Measurements from ENCODE around the gene CAPNS1. TPM values are rescaled to one million over a fixed set of nuclear protein-coding genes. Genes with fewer than 3 reads are reported as not detected.
"Not testable (repeated sequence)": the region's sequence is repeated elsewhere in the genome, so short reads cannot be mapped to it uniquely, and the experiment has no call there.

The CAPNS1 gene
- total RNA-seq, 1 donor from 2014 or later, result 240 TPM

DNA sequence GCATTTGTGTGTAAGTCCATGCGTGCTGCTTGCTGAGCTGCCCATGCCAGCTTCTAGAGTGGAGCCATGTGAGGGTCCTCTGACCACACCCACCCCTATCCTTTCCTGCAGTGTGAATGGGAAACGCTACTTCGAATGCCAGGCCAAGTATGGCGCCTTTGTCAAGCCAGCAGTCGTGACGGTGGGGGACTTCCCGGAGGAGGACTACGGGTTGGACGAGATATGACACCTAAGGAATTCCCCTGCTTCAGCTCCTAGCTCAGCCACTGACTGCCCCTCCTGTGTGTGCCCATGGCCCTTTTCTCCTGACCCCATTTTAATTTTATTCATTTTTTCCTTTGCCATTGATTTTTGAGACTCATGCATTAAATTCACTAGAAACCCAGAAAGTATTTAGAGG is 14.3 kb upstream of the CAPNS1 start:
- DNase-seq (ENCODE audit: low read depth), result no peak

DNA sequence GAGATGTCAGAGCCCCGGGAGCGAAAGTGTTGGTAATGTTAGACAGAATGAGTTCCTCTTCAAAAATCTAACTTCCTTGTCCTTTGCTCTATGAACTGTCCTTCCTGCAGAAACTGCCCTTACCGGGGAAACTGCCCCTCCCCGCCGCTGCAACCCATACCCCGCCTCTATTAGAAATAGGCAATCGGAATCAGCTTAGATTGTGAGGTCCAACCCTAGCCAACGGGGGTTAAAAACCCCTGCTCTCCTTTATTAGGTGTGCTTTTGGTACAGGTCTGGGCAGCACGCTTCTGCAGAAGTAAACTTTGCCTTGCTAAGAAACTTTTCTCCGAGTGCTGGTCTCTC is 11.5 kb upstream of the CAPNS1 start:
- DNase-seq (ENCODE audit: low read depth) (no peak), FAIRE-seq (no peak)
- Histone ChIP-seq H3K4me3 (ENCODE audit: low read depth, low read length) (peak overlapping the region; percentile 35), H3K27me3 (ENCODE audit: control insufficient read depth, insufficient read depth, low read length) (no peaks in the 10 kb centered on the region), H3K36me3 (ENCODE audit: control insufficient read depth, insufficient read depth, low read length) (peaks cover 5% of the 10 kb centered on the region)
- TF ChIP-seq, protein P1, sequence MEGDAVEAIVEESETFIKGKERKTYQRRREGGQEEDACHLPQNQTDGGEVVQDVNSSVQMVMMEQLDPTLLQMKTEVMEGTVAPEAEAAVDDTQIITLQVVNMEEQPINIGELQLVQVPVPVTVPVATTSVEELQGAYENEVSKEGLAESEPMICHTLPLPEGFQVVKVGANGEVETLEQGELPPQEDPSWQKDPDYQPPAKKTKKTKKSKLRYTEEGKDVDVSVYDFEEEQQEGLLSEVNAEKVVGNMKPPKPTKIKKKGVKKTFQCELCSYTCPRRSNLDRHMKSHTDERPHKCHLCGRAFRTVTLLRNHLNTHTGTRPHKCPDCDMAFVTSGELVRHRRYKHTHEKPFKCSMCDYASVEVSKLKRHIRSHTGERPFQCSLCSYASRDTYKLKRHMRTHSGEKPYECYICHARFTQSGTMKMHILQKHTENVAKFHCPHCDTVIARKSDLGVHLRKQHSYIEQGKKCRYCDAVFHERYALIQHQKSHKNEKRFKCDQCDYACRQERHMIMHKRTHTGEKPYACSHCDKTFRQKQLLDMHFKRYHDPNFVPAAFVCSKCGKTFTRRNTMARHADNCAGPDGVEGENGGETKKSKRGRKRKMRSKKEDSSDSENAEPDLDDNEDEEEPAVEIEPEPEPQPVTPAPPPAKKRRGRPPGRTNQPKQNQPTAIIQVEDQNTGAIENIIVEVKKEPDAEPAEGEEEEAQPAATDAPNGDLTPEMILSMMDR (IDR thresholded peaks at IDR 0.05; ENCODE audit: insufficient read depth, low read length, severe bottlenecking), result no peak

More for the DNA sequence above, 14.3 kb upstream of the CAPNS1 start:
- TF ChIP-seq, protein P1 (IDR thresholded peaks at IDR 0.05; ENCODE audit: insufficient read depth, low read length, severe bottlenecking), result no peak
- Histone ChIP-seq H3K27me3 (ENCODE audit: control insufficient read depth, insufficient read depth, low read length) (no peaks in the 10 kb centered on the region), H3K36me3 (ENCODE audit: control insufficient read depth, insufficient read depth, low read length) (peaks cover 11% of the 10 kb centered on the region), H3K4me3 (ENCODE audit: low read depth, low read length) (no peak overlapping the region)
- no peak for FAIRE-seq

DNA sequence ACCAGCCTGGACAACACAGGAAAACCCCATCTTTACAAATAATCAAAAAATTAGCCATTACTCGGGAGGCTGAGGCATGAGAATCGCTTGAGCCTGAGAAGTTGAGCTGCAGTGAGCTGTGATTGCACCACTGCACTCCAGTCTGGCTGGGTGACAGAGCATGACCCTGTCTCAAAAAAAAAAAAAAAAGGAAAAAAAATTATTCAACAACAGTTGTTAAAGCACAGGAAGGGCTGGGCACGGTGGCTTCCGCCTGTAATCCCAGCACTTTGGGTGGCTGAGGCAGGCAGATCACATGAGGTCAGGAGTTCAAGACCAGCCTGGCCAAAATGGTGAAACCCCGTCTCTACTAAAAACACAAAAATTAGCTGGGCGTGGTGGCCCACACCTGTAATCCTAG is 8.6 kb upstream of the CAPNS1 start:
- H3K4me3 ChIP-seq (ENCODE audit: low read depth, low read length); H3K36me3 ChIP-seq (ENCODE audit: control insufficient read depth, insufficient read depth, low read length); H3K27me3 ChIP-seq (ENCODE audit: control insufficient read depth, insufficient read depth, low read length); DNase-seq (ENCODE audit: low read depth); FAIRE-seq: not testable (repeated sequence)

DNA sequence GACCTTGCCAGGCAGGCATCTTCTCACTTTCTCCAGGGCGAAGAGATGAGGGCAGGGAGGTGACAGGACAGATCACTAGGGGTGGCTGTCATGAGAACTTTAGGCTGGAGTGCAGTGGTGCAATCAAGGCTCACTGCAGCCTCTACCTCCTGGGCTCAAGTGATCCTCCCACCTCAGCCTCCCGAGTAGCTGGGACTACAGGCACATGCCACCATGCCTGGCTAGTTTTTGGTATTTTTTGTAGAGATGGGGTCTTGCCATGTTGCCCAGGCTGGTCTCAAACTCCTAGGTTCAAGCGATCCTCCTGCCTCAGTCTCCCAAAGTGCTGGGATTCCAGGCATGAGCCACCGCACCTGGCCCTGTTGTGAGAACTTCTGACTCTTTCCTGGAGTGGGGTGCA is 5.0 kb upstream of the CAPNS1 start:
- H3K36me3 ChIP-seq (ENCODE audit: control insufficient read depth, insufficient read depth, low read length); DNase-seq (ENCODE audit: low read depth); H3K4me3 ChIP-seq (ENCODE audit: low read depth, low read length); FAIRE-seq; H3K27me3 ChIP-seq (ENCODE audit: control insufficient read depth, insufficient read depth, low read length): not testable (repeated sequence)

DNA sequence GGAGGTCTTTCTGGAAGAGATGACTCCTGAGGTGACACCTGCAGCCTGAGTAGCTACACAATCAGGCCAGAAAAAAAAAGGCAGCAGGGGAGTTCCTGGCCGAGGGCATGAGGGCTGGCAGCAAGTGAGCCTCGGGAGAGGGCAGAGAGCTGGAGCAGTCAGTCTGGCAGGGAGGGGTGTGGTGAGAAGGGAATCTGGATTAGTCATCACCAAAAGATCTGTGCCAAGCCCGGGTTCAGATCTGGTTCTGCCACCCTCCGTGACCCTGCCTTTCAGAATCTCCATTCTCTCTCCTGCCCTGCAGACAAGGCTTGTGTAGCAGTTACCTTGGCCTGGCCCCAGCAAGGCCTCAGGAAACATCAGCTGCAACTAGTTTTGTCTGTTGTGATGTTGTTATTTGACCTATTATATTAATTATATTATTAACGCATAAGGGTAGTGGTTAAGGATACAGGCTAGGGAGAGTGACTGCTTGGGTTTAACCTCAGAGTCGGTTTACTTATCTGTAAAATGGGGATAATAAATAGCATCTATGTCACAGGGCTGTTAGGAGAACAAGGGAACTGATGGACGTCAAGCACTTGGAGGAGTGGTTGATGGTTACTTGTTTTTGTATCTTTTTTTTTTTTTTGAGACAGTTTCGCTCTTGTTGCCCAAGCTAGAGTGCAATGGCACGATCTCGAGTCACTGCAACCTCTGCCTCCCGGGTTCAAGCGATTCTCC is 2.7 kb upstream of the CAPNS1 start:
- peak; percentile 87 for FAIRE-seq
- Histone ChIP-seq H3K27me3 (ENCODE audit: control insufficient read depth, insufficient read depth, low read length) (no peaks in the 10 kb centered on the region), H3K36me3 (ENCODE audit: control insufficient read depth, insufficient read depth, low read length) (peaks cover 4% of the 10 kb centered on the region), H3K4me3 (ENCODE audit: low read depth, low read length) (no peak overlapping the region)
- TF ChIP-seq, protein P1 (IDR thresholded peaks at IDR 0.05; ENCODE audit: insufficient read depth, low read length, severe bottlenecking), result no peak
- DNase-seq (ENCODE audit: low read depth), result peak; percentile 95

DNA sequence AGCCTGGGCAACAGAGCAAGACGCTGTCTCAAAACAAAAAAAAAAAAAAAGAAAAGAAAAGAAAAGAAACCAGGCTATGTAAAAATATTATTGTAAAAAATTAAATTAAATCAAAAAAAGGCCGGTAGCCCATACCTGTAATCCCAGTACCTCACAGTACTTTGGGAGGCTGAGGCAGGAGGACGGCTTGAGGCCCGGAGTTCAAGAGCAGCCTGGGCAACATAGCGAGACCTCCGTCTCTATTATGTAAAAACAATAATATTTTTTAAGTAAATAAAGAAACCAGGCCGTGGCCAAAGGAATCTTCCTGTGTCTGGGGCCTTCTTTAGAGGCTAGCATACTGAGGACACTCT is 770 bp upstream of the CAPNS1 start:
- no peak for FAIRE-seq
- Histone ChIP-seq H3K36me3 (ENCODE audit: control insufficient read depth, insufficient read depth, low read length) (peaks cover 16% of the 10 kb centered on the region), H3K27me3 (ENCODE audit: control insufficient read depth, insufficient read depth, low read length) (no peaks in the 10 kb centered on the region), H3K4me3 (ENCODE audit: low read depth, low read length) (peak overlapping the region; percentile 98)
- TF ChIP-seq, protein P1 (IDR thresholded peaks at IDR 0.05; ENCODE audit: insufficient read depth, low read length, severe bottlenecking), result no peak
- no peak for DNase-seq (ENCODE audit: low read depth)
